GM19455 (cell line): ENCODE data around the gene DNAH14.

Experiments used
- ATAC-seq: cut with Tn5 transposase; IDR thresholded peaks from one replicate; pipeline ENCODE4 v1.9.1; 2021; ENCODE audit not compliant: unreplicated experiment

The DNAH14 gene

DNA sequence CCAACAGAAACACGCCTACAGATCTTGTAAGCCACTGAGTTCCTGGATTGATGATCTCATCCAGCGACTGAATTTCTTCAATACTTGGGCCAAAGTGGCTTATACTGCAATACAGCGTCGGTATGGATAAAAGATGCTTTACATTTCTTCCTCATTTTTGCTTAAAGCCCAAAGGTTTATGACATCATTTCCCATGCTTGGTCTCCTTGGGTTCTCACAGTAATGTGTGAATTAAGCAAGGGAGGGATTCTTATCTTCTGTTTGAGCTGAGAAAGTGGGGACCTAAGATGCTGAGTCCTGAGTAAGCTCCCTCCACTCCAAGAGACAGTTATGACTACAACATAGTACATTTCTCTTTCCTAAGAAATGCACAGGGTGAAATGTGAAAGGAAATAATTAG, 458.9 kb downstream of the DNAH14 start:
- ATAC-seq = no peak

- ATAC-seq = no peak
Observed at GRCh38 chr1:225389843-225390242, 460.4 kb downstream of the DNAH14 start.

- ATAC-seq = no peak
Observed at GRCh38 chr1:225396357-225396756, 466.9 kb downstream of the DNAH14 start.

- ATAC-seq = no peak
Observed at GRCh38 chr1:225400968-225401367, 471.5 kb downstream of the DNAH14 start.

DNA sequence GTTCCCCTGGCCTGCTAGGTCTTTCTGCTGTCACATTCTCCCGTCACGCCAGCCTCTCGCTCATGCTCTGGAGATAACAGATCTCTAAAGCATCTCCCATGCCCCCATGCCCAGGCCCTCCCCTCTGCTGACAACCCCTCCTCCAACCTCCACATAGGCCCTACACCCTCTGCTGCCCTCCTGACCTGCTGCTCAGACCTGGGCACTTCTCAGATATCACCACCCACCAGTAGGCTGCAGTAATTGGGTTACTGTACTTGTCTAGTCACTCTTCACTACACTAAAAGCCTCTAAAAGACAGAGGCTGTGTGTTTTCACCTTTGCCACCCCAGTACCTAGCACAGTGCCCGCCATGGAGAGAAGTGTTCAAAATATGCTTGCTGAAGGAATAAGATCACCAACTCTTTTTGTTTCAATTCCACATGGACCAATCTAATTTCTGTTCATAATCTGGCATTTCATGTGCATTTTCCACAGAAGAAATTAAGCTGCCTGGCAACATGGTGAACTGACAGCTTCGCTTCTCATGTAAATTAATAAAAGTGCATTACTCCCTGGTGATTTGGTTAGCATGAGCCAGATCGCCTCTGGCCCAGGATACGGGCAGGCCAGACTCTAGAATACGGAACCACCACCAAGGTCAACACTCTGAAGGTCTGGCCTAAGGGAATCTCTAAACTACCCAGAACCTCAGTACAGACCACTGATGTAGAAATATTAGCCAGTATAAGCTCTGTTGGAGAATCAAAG, 477.7 kb downstream of the DNAH14 start:
- ATAC-seq = no peak

DNA sequence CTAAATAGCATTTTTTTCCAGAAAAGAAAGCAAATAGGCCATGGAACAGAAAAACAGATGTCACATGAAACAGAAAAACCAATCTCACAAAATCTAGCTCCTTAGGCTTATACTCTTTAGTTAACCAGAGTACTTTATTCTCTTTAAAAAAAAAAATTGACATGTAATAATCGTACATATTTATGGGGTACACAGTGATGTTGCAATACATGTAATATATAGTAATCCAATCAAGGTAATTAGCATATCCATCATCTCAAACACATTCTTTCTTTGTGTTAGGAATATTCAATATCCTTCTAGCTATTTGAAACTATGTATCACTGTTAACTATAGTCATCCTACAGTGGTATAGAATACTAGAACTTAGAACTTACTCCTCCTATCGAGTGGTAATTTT, 478.3 kb downstream of the DNAH14 start:
- no peak for ATAC-seq

DNA sequence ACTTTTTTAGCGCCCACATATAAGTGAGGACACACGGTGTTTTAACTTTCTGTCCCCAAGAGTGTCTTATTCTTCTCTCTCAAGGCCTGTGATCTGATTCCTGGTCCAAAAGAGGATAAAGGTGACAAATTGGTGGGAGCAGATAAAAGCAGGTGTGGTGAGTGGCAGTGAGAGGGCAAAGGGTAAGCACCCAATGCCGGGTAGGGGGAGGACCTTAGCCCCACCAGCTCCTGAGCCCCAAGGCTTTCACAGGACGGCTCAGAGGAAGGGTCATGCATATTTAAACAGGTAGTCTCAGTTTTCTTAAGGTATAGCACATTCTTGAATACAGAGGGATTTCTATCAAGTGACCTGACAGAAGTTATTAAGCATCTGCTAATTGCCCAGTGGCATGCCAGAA, 478.8 kb downstream of the DNAH14 start:
- no peak for ATAC-seq

GRCh38 chr1:225409051-225409450, 479.6 kb downstream of the DNAH14 start:
- no peak for ATAC-seq

DNA sequence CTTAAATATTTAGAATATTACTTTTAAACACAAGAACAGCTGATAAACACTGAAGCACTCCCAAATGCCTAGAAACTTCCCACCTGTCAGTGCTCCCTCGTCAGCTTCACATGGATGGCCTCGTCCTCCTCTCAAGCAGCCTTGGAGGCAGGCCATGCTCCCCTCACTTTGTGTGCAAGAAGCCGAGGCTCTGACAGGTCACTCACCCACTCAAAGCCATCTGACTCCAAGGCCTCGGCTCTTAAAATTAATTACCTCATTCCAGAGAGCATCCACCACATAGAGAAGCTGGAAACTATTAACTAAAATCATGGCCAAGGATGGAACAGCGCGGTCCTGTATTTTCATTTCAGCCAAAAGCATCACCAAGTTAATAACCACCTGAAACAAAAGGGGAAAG, 480.6 kb downstream of the DNAH14 start:
- ATAC-seq = no peak

GRCh38 chr1:225412321-225412720, 482.8 kb downstream of the DNAH14 start:
- no peak for ATAC-seq

GRCh38 chr1:225412803-225413351, 483.4 kb downstream of the DNAH14 start:
- no peak for ATAC-seq

GRCh38 chr1:225413708-225414375, 484.4 kb downstream of the DNAH14 start:
- ATAC-seq = no peak

DNA sequence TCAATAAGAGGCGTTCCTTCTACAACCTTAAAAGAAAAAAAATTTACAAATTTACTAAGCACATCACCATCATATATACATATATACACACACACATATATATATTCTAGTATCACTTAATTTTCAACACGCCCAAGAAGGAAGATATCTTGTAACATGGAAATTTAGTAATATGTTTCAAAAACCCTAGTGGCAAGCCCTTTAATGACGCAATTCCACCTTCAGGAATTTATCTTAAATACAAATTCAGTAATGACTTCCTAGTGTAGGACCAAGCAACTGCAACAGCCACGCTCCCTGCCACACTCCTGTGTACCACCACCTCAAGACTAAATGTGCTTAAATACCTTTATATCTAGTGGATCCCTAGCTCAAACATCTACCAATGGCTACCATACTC, 485.8 kb downstream of the DNAH14 start:
- no peak for ATAC-seq

- ATAC-seq = no peak
Observed at GRCh38 chr1:225415967-225416745, 486.7 kb downstream of the DNAH14 start.

DNA sequence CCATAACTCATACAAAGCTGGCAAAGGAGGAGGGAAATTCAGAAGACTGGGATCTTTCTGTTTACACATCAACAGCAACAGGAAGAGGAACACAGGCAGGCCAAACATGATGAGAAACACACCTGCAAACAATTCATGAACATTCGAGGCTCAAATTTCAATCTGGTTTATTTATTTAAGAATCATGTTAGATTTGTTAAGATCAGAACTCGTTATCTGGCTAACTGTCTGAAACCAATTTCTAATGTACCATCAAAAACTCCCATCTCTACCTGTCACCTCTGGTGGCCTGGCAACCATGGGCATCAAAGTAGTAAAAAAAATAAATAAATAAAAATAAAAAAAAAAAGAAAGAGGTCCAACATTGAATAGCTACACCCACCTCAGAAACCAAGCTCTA, 488.6 kb downstream of the DNAH14 start:
- ATAC-seq = no peak

GRCh38 chr1:225418598-225418997, 489.1 kb downstream of the DNAH14 start:
- no peak for ATAC-seq

DNA sequence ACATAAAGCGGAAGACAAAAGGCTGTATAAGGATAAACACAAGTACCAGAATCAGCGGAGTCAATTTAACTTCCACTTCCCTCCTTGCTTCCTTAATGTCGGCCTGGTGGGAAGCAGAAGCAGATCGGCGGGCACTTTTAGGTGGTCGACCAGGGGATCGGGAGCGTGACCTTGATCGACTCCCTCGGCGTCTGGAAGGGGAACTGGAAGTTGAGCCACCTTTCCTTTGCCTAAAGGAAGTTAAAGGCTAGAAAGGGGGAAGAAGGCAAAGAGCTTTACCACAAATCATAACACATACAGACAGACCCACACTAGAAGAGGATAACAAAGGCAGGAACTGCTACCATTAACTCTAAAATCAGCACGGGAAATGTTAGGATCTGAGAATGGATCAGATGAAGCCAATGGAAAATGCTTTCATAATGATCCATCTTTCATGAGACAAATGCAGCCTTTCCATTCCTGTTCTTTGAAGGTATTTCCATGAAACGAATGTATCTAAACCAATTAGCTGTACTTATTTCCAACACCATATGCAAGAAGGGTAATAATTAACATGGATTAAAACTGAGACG, 492.6 kb downstream of the DNAH14 start:
- no peak for ATAC-seq

- no peak for ATAC-seq
Observed at GRCh38 chr1:225422795-225423517, 493.5 kb downstream of the DNAH14 start.

DNA sequence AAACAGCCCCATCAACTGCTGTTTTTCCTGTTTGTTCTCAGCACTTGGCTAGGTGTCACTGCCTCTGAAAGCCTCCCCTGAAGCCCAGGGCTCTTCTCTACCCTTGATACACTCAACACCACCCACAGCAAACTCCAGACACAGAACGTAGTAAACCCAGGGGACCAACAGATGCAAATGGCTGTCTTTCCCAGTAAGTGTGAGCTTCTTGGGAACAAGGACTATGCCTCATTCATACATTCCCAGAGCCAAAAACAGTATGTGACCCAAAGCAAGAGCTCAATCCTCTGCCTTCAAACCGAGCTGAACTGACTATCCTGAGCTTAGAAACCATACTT, 494.0 kb downstream of the DNAH14 start:
- no peak for ATAC-seq

DNA sequence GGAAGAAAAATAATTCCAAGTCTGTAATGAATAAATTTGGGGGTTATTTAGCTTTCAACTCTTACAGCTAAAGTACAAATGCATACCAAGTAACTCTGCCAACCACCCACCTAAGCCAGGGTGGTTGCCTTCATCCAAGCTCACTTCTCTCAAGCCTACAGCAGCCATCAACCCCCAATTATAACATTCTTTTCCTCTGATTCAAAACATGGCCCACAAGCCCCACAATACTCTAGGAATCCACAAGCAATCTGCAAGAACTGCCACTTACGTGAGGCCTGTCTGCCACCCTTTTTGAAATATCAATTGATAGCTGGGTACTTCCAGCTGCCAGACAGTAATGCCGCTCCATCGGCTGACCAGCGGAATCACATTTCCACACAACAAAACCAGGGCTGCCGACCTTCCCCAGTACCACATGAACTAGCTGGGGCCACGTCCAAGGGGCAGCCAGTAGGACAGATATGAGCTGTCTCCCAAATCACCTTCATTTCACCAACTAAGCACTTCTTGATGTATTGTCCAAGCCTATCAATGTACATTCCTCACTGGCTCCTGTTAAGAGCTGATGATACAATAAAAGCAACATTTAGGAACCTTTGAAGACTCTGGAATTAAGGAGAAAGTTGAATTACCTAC, 495.2 kb downstream of the DNAH14 start:
- ATAC-seq = no peak
